Tibial nerve (tissue), 4 donors: ENCODE data around the gene SMG6. TPM values are rescaled to one million over a fixed set of nuclear protein-coding genes. Genes with fewer than 3 reads are reported as not detected.
"Not testable (repeated sequence)": the region's sequence is repeated elsewhere in the genome, so short reads cannot be mapped to it uniquely, and the experiment has no call there.

ENCODE experiments used
- DNase-seq, 2 donors: peaks; one replicate each; pipeline ENCODE4 v3.0.0-alpha.2; 2019; ENCODE audit warnings: low spot score in 2 of 2
- H3K27ac ChIP-seq, 4 donors: fragments of 200-600 bp; sonication (generic) in 3 of 4; one replicate each; pipeline ENCODE4 v1.5.1; 2017 to 2019; ENCODE audit warnings: mild to moderate bottlenecking in 1 of 4
- H3K27me3 ChIP-seq, 2 donors: fragments of 200-600 bp; sonication (generic) in 1 of 2; one replicate each; pipeline versions ENCODE4 v1.5.1 to v1.6.0; 2017 to 2019
- H3K36me3 ChIP-seq, 3 donors: fragments of 200-600 bp; sonication (generic); one replicate each; pipeline ENCODE4 v1.5.1; 2018 to 2019
- H3K4me1 ChIP-seq, 4 donors: fragments of 200-600 bp; sonication (generic) in 3 of 4; one replicate each; pipeline ENCODE4 v1.5.1; 2017 to 2019
- H3K4me3 ChIP-seq, 4 donors: fragments of 200-600 bp; sonication (generic) in 3 of 4; one replicate each; pipeline ENCODE4 v1.5.1; 2017 to 2019; ENCODE audit warnings: mild to moderate bottlenecking in 1 of 4, moderate library complexity in 1 of 4
- H3K9me3 ChIP-seq, 4 donors: fragments of 200-600 bp; sonication (generic) in 3 of 4; one replicate each; pipeline ENCODE4 v1.5.1; 2017 to 2019
- EP300 ChIP-seq, 2 donors: sonication (generic); formaldehyde crosslinking; IDR thresholded peaks; one replicate each; pipeline ENCODE4 v1.6.1; 2017; ENCODE audit warnings: antibody characterized with exemption in 2 of 2, mild to moderate bottlenecking in 1 of 2
- POLR2A ChIP-seq, 2 donors: fragments of 450-650 bp; IDR thresholded peaks; one replicate each; pipeline ENCODE4 v1.6.1; 2017; ENCODE audit warnings: antibody characterized with exemption in 2 of 2, mild to moderate bottlenecking in 2 of 2, moderate library complexity in 2 of 2
- WGBS, 2 donors: methylation state at CpG; one replicate each; pipeline ENCODE4 v1.1.5; 2018; 5-methylcytosine and 5-hydroxymethylcytosine counted together
- total RNA-seq, 4 donors: library from RNA; depleted of rRNA; stranded (reverse); fragments of >200 nt; gene quantifications; one replicate each; pipeline ENCODE4 v1.1.0, GENCODE V29; 2016
- TF ChIP-seq, protein P1 (sequence below), 5 experiments: fragments of 200-600 bp in 3 of 5; fragments of 450-650 bp in 2 of 5; sonication (generic) in 3 of 5; IDR thresholded peaks; one replicate each; pipeline ENCODE4 v1.5.1; 2016 to 2019; ENCODE audit warnings: antibody characterized with exemption in 5 of 5, mild to moderate bottlenecking in 3 of 5, moderate library complexity in 2 of 5

SMG6 gene
- total RNA-seq, 4 donors from 2014 or later = 29.5 to 86.5 (median 40.1) TPM

DNA sequence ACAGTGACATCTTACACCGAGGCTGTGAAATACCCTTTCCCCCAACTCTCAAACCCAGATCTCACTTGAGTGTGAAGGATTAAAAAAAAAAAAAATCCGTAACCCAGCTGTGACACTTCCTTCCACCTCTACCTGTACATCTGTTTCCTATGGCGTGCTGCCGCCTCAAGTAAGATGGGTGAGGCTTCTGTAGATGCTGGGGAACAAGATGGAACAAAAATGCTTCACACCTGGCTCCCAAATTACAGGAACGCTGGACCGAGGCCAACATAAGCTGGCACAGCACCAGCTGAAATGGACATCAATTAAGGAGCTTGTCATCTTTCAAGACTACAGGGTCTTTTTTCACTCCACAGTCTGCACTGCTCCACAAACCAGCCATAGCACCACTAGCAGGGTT is 152.8 kb downstream of the SMG6 start:
- Histone ChIP-seq H3K27ac (no peak overlapping the region), H3K9me3 (no peaks in the 10 kb centered on the region), H3K27me3 (no peaks in the 10 kb centered on the region), H3K4me1 (no peaks in the 10 kb centered on the region), H3K4me3 (no peak overlapping the region), H3K36me3 (peaks cover 0 to 58% (median 0%) of the 10 kb centered on the region in 3 donors)
- 67 to 72% methylated on average over 6 of the region's 6 CpGs for WGBS, 2 donors
- TF ChIP-seq, protein P1, sequence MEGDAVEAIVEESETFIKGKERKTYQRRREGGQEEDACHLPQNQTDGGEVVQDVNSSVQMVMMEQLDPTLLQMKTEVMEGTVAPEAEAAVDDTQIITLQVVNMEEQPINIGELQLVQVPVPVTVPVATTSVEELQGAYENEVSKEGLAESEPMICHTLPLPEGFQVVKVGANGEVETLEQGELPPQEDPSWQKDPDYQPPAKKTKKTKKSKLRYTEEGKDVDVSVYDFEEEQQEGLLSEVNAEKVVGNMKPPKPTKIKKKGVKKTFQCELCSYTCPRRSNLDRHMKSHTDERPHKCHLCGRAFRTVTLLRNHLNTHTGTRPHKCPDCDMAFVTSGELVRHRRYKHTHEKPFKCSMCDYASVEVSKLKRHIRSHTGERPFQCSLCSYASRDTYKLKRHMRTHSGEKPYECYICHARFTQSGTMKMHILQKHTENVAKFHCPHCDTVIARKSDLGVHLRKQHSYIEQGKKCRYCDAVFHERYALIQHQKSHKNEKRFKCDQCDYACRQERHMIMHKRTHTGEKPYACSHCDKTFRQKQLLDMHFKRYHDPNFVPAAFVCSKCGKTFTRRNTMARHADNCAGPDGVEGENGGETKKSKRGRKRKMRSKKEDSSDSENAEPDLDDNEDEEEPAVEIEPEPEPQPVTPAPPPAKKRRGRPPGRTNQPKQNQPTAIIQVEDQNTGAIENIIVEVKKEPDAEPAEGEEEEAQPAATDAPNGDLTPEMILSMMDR (IDR thresholded peaks at IDR 0.05) = no peak
- no peak for TF ChIP-seq EP300 (IDR thresholded peaks at IDR 0.05)
- TF ChIP-seq POLR2A (IDR thresholded peaks at IDR 0.05) = no peak
- no peak for DNase-seq

DNA sequence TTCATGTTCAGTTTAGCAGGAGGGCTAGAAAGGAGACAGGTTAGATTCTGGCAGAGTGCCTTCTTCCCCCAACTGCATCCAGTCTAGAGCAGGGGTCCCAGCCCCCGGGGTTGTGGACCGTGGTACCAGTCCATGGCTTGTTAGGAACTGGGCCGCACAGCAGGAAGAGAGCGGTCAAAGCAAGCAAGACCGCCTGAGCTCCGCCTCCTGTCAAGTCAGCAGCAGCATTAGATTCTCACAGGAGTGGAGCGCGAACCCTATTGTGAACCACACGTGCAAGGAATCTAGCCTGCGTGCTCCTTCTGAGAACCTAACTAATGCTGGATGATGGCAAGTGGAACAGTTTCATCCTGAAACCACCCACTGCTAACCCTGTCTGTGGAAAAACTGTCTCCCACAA is 153.7 kb downstream of the SMG6 start:
- no peaks in the 10 kb centered on the region for H3K27me3 ChIP-seq
- no peak overlapping the region for H3K27ac ChIP-seq
- TF ChIP-seq, protein P1 (IDR thresholded peaks at IDR 0.05) = no peak
- TF ChIP-seq POLR2A (IDR thresholded peaks at IDR 0.05) (no peak), EP300 (IDR thresholded peaks at IDR 0.05) (no peak)
- no peaks in the 10 kb centered on the region for H3K4me1 ChIP-seq
- H3K36me3 ChIP-seq = peaks cover 0 to 59% (median 0%) of the 10 kb centered on the region in 3 donors
- H3K4me3 ChIP-seq = no peak overlapping the region
- no peaks in the 10 kb centered on the region for H3K9me3 ChIP-seq
- DNase-seq = no peak
- WGBS, 2 donors = 82 to 86% methylated on average over 10 of the region's 10 CpGs

GRCh38 chr17:2146132-2146871 is 157.3 kb downstream of the SMG6 start:
- H3K9me3 ChIP-seq = no peaks in the 10 kb centered on the region
- H3K27me3 ChIP-seq = no peaks in the 10 kb centered on the region
- DNase-seq = no peak
- peaks cover 0 to 36% (median 0%) of the 10 kb centered on the region in 3 donors for H3K36me3 ChIP-seq
- no peaks in the 10 kb centered on the region for H3K4me1 ChIP-seq
- H3K4me3 ChIP-seq = no peak overlapping the region
- TF ChIP-seq POLR2A (IDR thresholded peaks at IDR 0.05) (no peak), EP300 (IDR thresholded peaks at IDR 0.05) (no peak)
- TF ChIP-seq, protein P1 (IDR thresholded peaks at IDR 0.05) = no peak
- no peak overlapping the region for H3K27ac ChIP-seq
- WGBS, 2 donors = 93 to 97% methylated on average over 8 of the region's 8 CpGs

DNA sequence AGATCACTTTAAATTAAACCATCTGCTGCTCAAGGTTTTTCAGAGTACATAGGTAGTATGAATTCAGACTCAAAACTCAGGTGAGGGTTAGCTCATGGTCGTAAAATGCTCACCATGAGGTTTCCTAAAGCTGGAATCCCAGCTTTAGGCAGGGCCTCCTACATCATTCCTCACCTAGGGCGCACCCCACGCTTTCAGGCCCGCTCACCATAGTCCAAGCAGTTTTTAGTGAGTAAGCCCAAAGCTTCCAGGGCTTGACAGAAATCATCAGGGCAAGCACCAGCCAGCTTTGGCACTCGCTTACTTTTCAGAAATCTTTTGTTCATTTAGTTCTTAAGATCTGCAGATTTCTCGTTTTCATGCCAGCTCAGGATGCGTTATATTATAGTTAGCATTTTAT is 158.9 kb downstream of the SMG6 start:
- Histone ChIP-seq H3K27me3 (no peaks in the 10 kb centered on the region), H3K9me3 (no peaks in the 10 kb centered on the region), H3K27ac (no peak overlapping the region), H3K4me3 (no peak overlapping the region), H3K4me1 (no peaks in the 10 kb centered on the region), H3K36me3 (peaks cover 0 to 27% (median 0%) of the 10 kb centered on the region in 3 donors)
- WGBS, 2 donors = 91 to 97% methylated on average over 7 of the region's 7 CpGs
- TF ChIP-seq, protein P1 (IDR thresholded peaks at IDR 0.05) = no peak
- no peak for TF ChIP-seq POLR2A (IDR thresholded peaks at IDR 0.05)
- no peak for TF ChIP-seq EP300 (IDR thresholded peaks at IDR 0.05)
- DNase-seq = no peak

DNA sequence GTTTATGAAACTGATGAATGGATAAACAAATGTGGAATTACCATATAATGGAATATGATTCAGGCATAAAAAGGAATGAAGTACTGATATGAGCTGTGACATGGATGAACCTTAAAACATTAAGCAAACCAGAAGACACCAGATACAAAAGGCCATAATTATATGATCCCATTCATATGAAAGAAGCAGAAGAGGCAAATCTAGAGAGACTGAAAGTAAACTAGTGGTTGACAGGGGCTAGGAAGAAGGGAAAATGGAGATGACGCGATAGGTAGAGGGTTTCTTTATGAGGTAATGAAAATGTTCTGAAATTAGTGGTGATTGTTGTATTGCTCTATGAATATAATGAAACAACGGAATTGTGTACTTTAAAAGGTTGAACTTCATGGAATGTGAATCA is 160.3 kb downstream of the SMG6 start:
- H3K4me3 ChIP-seq = no peak overlapping the region
- H3K9me3 ChIP-seq = no peaks in the 10 kb centered on the region
- no peaks in the 10 kb centered on the region for H3K27me3 ChIP-seq
- H3K36me3 ChIP-seq = peaks cover 0 to 20% (median 0%) of the 10 kb centered on the region in 3 donors
- peaks cover 0 to 9% (median 8%) of the 10 kb centered on the region in 4 donors for H3K4me1 ChIP-seq
- no peak overlapping the region for H3K27ac ChIP-seq
- TF ChIP-seq, protein P1 (IDR thresholded peaks at IDR 0.05) = no peak
- TF ChIP-seq EP300 (IDR thresholded peaks at IDR 0.05) (no peak), POLR2A (IDR thresholded peaks at IDR 0.05) (no peak)
- WGBS, 2 donors = 92 to 94% methylated on average over 3 of the region's 3 CpGs
- no peak for DNase-seq

DNA sequence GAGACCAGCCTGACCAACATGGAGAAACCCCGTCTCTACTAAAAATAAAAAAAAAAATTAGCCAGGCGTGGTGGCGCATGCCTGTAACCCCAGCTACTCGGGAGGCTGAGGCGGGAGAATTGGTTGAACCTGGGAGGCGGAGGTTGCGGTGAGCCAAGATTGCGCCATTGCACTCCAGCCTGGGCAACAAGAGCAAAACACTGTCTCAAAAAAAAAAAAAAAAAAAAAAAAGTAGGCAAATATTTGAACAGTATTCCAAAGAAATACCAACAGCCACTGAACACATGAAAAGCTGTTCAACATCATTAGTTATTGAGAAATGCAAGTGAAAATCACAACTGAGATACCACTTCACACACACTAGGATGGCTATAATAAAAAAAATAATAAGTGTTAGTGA is 160.9 kb downstream of the SMG6 start:
- not testable (repeated sequence) for DNase-seq, H3K27ac ChIP-seq, H3K27me3 ChIP-seq, H3K9me3 ChIP-seq, H3K4me3 ChIP-seq
- Histone ChIP-seq H3K4me1 (peaks cover 0 to 14% (median 9%) of the 10 kb centered on the region in 4 donors), H3K36me3 (peaks cover 0 to 13% (median 0%) of the 10 kb centered on the region in 3 donors)
- WGBS, 2 donors = 96 to 98% methylated on average over 8 of the region's 8 CpGs
